ENCODE measurements around the gene DISP2.

Gene DISP2

GRCh38 chr15:40427188-40427587, 69.2 kb downstream of the DISP2 start:
- DNase-seq (ENCODE audit: low spot score), result no peak
- no peak for TF ChIP-seq CTCF (IDR thresholded peaks at IDR 0.05)
- no peak overlapping the region for H3K4me3 ChIP-seq
- no peak overlapping the region for H3K27ac ChIP-seq

DNA sequence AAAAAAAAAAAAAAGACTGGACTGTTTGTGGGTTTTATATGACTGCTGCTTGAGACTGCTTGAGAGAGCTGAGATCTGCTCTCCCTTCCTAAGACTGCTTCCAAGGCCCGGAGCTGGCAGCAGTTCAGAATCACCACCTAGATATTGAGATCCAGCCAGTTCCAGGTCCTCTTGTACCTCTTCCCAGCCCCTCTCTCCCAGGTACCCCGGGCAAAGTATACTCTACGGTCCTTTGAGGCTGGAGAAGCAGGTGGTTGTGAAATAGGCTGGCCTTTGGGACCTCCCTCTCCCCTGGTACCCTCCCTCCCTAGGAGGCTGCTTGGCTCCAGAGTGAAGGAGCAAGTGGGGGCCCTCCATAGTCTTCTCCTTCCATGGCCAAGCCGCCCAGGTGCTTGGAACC, 70.2 kb downstream of the DISP2 start:
- DNase-seq (ENCODE audit: low spot score), result no peak
- Histone ChIP-seq H3K4me3 (no peak overlapping the region), H3K27ac (no peak overlapping the region)
- no peak for TF ChIP-seq CTCF (IDR thresholded peaks at IDR 0.05)

All from coronary artery (tissue), 2 donors.